ENCODE results near the gene DIAPH3. TPM values are rescaled to one million over a fixed set of nuclear protein-coding genes. Genes with fewer than 3 reads are reported as not detected.

Gene DIAPH3
- total RNA-seq, 4 donors from 2014 or later: 0.10 to 0.67 TPM; not detected in 2

DNA sequence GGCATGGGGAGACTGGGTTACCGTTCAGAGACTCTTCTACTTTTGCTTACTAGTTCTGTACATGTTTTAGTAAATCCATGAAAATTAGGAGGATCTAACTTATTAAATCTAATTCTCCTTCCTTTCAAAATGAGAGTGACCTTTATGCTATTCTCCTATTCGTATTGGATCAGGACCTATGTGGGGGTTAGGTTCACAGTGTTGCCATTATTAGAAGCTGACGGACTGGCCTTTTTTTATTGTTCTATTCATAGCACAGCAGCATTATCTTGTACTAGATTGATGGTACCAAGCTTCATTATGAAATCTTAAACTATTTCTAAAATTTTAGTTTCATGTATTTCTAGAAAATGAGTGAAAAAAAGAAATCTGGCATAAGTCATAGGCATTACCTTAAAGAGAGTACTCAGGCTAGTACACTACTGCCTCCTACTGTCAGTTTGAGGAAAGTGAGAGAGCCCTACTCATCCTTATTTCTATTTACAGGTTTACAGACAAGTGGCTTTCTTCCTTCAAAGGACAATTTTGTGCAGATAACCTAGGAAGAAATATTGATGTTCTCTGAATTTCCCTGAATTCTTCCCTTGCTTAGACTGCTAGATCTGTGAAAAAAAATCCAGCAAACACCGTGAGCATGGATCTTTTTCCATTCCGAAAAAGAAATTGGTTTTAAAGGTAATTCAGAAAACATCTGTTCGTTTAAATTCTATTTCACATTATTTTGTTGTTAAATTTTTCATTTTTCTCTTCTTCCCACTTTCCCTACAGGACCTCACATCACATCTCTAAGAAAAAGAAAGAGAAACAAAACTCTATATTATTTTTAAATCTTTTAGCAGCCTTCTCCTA is 485.5 kb downstream of the DIAPH3 start:
- H3K36me3 ChIP-seq: no peaks in the 10 kb centered on the region
- no peak overlapping the region for H3K4me3 ChIP-seq (replicated peaks in 1 of 3)
- no peak for DNase-seq
- no peaks in the 10 kb centered on the region for H3K4me1 ChIP-seq
- no peak overlapping the region for H3K27ac ChIP-seq
- no peaks in the 10 kb centered on the region for H3K27me3 ChIP-seq
- no peaks in the 10 kb centered on the region for H3K9me3 ChIP-seq
- intact Hi-C loops (cut with DNase I): loop anchor here (5.0 kb wide), 1 partner anchor 286 kb away; no protein-coding TSS in a partner anchor
- TF ChIP-seq POLR2A (IDR thresholded peaks at IDR 0.05): no peak
- TF ChIP-seq, protein P1, sequence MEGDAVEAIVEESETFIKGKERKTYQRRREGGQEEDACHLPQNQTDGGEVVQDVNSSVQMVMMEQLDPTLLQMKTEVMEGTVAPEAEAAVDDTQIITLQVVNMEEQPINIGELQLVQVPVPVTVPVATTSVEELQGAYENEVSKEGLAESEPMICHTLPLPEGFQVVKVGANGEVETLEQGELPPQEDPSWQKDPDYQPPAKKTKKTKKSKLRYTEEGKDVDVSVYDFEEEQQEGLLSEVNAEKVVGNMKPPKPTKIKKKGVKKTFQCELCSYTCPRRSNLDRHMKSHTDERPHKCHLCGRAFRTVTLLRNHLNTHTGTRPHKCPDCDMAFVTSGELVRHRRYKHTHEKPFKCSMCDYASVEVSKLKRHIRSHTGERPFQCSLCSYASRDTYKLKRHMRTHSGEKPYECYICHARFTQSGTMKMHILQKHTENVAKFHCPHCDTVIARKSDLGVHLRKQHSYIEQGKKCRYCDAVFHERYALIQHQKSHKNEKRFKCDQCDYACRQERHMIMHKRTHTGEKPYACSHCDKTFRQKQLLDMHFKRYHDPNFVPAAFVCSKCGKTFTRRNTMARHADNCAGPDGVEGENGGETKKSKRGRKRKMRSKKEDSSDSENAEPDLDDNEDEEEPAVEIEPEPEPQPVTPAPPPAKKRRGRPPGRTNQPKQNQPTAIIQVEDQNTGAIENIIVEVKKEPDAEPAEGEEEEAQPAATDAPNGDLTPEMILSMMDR (IDR thresholded peaks at IDR 0.05): peak in 5 of 6 experiments; percentile 38 to 91 (median 79)
- WGBS, 2 donors: 79 to 82% methylated on average over 6 of the region's 6 CpGs

DNA sequence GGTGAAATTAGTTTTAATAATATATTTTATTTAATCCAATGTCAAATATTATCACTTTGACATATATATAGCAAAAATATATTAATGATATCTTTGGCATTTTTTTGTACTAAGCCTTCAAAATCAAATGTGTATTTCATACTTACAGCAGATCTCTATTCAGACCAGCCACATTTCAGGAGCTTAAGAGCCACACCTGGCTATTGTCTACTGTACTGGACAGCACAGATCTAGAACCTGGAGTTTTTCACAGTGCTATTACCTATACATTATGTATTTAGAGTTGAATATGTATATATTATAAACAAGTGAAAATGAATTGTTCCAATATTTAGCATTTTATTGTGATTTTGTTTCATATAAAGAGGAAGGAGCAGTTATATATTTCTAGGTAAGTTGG is 486.3 kb downstream of the DIAPH3 start:
- no peak overlapping the region for H3K4me3 ChIP-seq (replicated peaks in 1 of 3)
- DNase-seq: no peak
- H3K27ac ChIP-seq: no peak overlapping the region
- TF ChIP-seq POLR2A (IDR thresholded peaks at IDR 0.05): no peak
- TF ChIP-seq, protein P1 (IDR thresholded peaks at IDR 0.05): no peak
- no peaks in the 10 kb centered on the region for H3K9me3 ChIP-seq
- H3K27me3 ChIP-seq: no peaks in the 10 kb centered on the region
- intact Hi-C loops (cut with DNase I): loop anchor here (5.0 kb wide), 1 partner anchor 285 kb away; no protein-coding TSS in a partner anchor
- H3K36me3 ChIP-seq: no peaks in the 10 kb centered on the region
- no peaks in the 10 kb centered on the region for H3K4me1 ChIP-seq

DNA sequence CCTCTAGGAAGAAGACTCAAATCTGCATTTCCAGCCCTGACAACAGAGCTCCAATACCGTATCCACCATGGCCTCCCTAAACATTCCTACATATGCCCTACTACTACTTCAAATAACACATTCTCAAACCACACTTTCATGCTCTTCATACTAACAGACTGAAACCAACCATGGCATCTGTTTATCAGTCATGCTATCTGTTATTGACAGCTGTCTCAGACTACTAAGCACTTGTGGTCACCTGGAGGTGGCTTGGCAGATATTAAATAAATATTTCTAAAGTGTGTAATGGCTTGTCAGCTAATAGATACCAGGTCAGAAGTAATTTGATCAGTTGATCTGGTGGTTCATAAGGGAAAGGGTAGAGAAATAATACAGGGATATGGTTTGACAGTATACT is 489.1 kb downstream of the DIAPH3 start:
- Histone ChIP-seq H3K4me1 (no peaks in the 10 kb centered on the region), H3K9me3 (no peaks in the 10 kb centered on the region), H3K4me3 (replicated peaks in 1 of 3) (no peak overlapping the region), H3K27ac (no peak overlapping the region), H3K36me3 (no peaks in the 10 kb centered on the region), H3K27me3 (no peaks in the 10 kb centered on the region)
- 96 to 98% methylated on average over 1 of the region's 1 CpG for WGBS, 2 donors
- TF ChIP-seq, protein P1 (IDR thresholded peaks at IDR 0.05): no peak
- no peak for TF ChIP-seq POLR2A (IDR thresholded peaks at IDR 0.05)
- DNase-seq: no peak
- intact Hi-C loops (cut with DNase I): loop anchor here (5.0 kb wide), 1 partner anchor 282 kb away; no protein-coding TSS in a partner anchor

DNA sequence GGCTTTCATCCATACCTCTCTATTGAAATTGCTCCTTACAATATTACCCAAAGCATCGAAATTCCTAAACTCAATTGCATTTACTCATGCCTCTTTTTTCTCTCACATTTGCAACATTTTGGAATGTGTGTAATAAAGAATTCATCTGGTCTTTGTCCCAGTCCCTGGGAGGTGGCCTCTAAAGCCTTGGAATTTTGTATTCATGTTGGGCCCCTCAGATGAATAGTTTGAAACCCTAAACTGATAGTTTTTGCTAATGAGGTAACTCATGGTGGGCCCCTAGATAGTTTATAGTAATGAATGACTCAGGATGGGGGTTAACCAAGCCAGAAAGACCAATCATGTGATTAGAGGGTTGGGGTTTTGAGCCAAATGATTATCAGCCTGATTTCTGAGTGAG is 490.4 kb downstream of the DIAPH3 start:
- H3K27me3 ChIP-seq: no peaks in the 10 kb centered on the region
- no peak overlapping the region for H3K27ac ChIP-seq
- H3K9me3 ChIP-seq: no peaks in the 10 kb centered on the region
- no peak overlapping the region for H3K4me3 ChIP-seq (replicated peaks in 1 of 3)
- no peaks in the 10 kb centered on the region for H3K36me3 ChIP-seq
- TF ChIP-seq POLR2A (IDR thresholded peaks at IDR 0.05): no peak
- TF ChIP-seq, protein P1 (IDR thresholded peaks at IDR 0.05): no peak
- WGBS, 2 donors: 89 to 90% methylated on average over 1 of the region's 1 CpG
- intact Hi-C loops (cut with DNase I): no loop called here
- H3K4me1 ChIP-seq: no peaks in the 10 kb centered on the region
- no peak for DNase-seq

DNA sequence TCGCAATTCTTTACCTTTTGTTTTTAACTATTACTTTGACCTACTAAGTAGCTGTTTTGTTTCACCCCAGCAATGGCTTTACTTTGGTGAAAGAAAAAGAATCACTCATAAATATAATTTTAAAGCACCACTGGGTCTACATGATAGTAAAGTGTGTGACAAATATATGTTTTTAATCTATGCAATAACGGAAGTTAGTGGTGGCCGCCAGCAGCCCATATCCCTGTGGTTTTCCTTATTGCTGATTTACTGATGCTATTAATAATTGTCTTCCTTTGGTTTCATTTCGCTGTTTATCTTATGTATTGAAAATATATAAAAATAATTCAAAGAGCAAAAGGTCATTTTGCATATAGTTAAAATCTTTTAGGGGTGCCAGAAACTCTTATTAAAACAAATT is 491.3 kb downstream of the DIAPH3 start:
- WGBS, 2 donors: 82 to 83% methylated on average over 4 of the region's 4 CpGs
- intact Hi-C loops (cut with DNase I): no loop called here
- Histone ChIP-seq H3K36me3 (no peaks in the 10 kb centered on the region), H3K27ac (no peak overlapping the region), H3K9me3 (no peaks in the 10 kb centered on the region), H3K4me3 (replicated peaks in 1 of 3) (no peak overlapping the region), H3K4me1 (no peaks in the 10 kb centered on the region), H3K27me3 (no peaks in the 10 kb centered on the region)
- DNase-seq: no peak
- TF ChIP-seq, protein P1 (IDR thresholded peaks at IDR 0.05): no peak
- no peak for TF ChIP-seq POLR2A (IDR thresholded peaks at IDR 0.05)
